Stomach (tissue), 4 donors: Measurements from ENCODE around the gene TMEM242.

ENCODE experiments used
- CTCF ChIP-seq, 7 experiments: fragments of 450-650 bp in 4 of 7; fragments of 200-600 bp in 3 of 7; sonication (generic) in 3 of 7; IDR thresholded peaks; one replicate each; pipeline ENCODE4 v1.5.1; 2016 to 2019; ENCODE audit warnings: antibody characterized with exemption in 7 of 7, control low read depth in 2 of 7, mild to moderate bottlenecking in 1 of 7
- EP300 ChIP-seq: sonication (generic); formaldehyde crosslinking; IDR thresholded peaks from one replicate; pipeline ENCODE4 v1.6.1; 2017; ENCODE audit warnings: antibody characterized with exemption
- POLR2A ChIP-seq, 4 donors: fragments of 450-650 bp; IDR thresholded peaks; one replicate each; pipeline ENCODE4 v1.6.1; 2016; ENCODE audit warnings: antibody characterized with exemption in 4 of 4, control low read depth in 2 of 4, mild to moderate bottlenecking in 1 of 4, moderate library complexity in 1 of 4
- POLR2AphosphoS5 ChIP-seq, 3 donors: sonication (generic); formaldehyde crosslinking; IDR thresholded peaks; one replicate each; pipeline ENCODE4 v1.6.1; 2016; ENCODE audit warnings: antibody characterized with exemption in 3 of 3

DNA sequence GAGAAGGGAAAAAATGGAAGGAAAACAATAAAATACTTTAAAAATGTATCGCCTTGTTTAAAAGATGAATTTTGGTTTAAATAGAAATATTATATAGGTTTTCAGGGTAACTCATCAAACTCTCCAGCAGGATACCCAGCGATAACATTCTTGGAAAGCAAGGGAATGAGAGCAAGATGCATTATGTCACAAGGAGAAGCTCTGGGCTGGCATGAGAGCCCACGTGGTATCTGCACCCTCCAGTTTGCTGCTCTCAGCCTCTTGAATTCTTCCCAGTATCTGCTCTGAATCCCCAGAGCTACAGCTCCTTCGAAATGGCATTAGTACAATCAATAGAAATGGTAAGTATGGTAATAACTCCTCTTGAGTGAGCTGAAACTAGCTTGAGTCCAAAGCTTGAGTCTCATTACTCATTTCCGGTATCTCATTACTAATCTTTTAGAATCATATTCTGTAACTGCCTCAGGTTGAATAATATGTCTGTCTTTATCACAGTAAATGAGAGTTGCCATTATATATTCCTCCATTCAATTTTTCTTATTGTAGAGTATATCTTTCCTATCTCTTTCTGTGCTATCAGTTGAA, 4.9 kb upstream of the TMEM242 start:
- TF ChIP-seq CTCF (IDR thresholded peaks at IDR 0.05) (no peak), EP300 (no peak), POLR2AphosphoS5 (IDR thresholded peaks at IDR 0.05) (no peak), POLR2A (IDR thresholded peaks at IDR 0.05) (no peak)
